ENCODE measurements around the gene GRIA1. TPM values are rescaled to one million over a fixed set of nuclear protein-coding genes. Genes with fewer than 3 reads are reported as not detected.

GRIA1 gene
- total RNA-seq, 2 donors from 2014 or later: 1.2 TPM; not detected in 1

GRCh38 chr5:153555420-153556114 lies 65.1 kb downstream of the GRIA1 start:
- Histone ChIP-seq H3K4me1 (ENCODE audit: control insufficient read depth, insufficient read depth, low read length) (no peaks in the 10 kb centered on the region), H3K27me3 (ENCODE audit: control insufficient read depth, insufficient read depth, low read length, poor library complexity, severe bottlenecking) (no peaks in the 10 kb centered on the region), H3K36me3 (ENCODE audit: control insufficient read depth, insufficient read depth, low read length) (no peaks in the 10 kb centered on the region), H3K9me3 (ENCODE audit: control insufficient read depth, low read length) (peaks cover 3% of the 10 kb centered on the region), H3K9ac (ENCODE audit: extremely low read depth, low read length, poor library complexity, severe bottlenecking) (no peak overlapping the region), H3K27ac (ENCODE audit: low read depth, low read length) (no peak overlapping the region), H3K4me3 (ENCODE audit: low read length) (no peak overlapping the region)
- H3K36me3 Mint-ChIP-seq (ENCODE audit: low read depth): no peaks in the 10 kb centered on the region
- no peak for TF ChIP-seq CTCF (conservative IDR thresholded peaks at IDR 0.05)
- WGBS, 2 experiments (ENCODE audit: insufficient coverage in 1 of 2, insufficient read length in 1 of 2): 93 to 96% methylated on average over 5 to 6 of the region's 6 CpGs
- no peak overlapping the region for H3K27ac Mint-ChIP-seq
- no peaks in the 10 kb centered on the region for H3K9me3 Mint-ChIP-seq
- H3K27me3 Mint-ChIP-seq (ENCODE audit: insufficient read depth): no peaks in the 10 kb centered on the region
- peaks cover 8% of the 10 kb centered on the region for H3K4me1 Mint-ChIP-seq
- no peak for DNase-seq
- H3K4me3 Mint-ChIP-seq: no peak overlapping the region

- no peak overlapping the region for H3K4me3 Mint-ChIP-seq
- no peak overlapping the region for H3K27ac ChIP-seq (ENCODE audit: low read depth, low read length)
- WGBS, 2 experiments (ENCODE audit: insufficient coverage in 1 of 2, insufficient read length in 1 of 2): 92 to 95% methylated on average over 2 to 3 of the region's 3 CpGs
Observed at GRCh38 chr5:153558957-153559356, 68.5 kb downstream of the GRIA1 start.

DNA sequence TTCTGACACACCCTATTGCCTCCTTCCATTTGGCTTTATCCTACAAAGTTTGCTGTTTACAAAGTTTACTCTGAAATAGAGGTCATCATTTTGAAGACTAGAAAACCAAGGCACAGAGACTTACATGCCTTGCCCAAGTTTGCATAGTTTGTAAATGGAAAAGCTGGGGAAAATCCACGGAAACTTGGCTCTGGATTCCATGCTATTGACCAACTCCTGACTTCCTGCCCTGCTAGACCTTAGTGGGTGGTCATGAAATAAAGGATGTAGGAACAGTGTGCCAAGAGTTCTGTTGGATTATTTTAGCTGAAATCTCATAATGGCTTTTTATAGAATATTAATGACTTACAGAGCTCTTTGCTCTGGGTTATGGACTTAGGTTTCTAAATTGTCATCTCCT lies 69.5 kb downstream of the GRIA1 start:
- H3K4me3 Mint-ChIP-seq: no peak overlapping the region
- H3K9me3 Mint-ChIP-seq: no peaks in the 10 kb centered on the region
- DNase-seq: no peak
- H3K27ac ChIP-seq (ENCODE audit: low read depth, low read length): no peak overlapping the region
- H3K36me3 ChIP-seq (ENCODE audit: control insufficient read depth, insufficient read depth, low read length): no peaks in the 10 kb centered on the region
- H3K4me1 Mint-ChIP-seq: peaks cover 2% of the 10 kb centered on the region
- WGBS, 2 experiments (ENCODE audit: insufficient coverage in 1 of 2, insufficient read length in 1 of 2): 93 to 100% methylated on average over 1 of the region's 1 CpG
- H3K27me3 ChIP-seq (ENCODE audit: control insufficient read depth, insufficient read depth, low read length, poor library complexity, severe bottlenecking): no peaks in the 10 kb centered on the region
- no peak for TF ChIP-seq CTCF (conservative IDR thresholded peaks at IDR 0.05)
- no peaks in the 10 kb centered on the region for H3K27me3 Mint-ChIP-seq (ENCODE audit: insufficient read depth)
- H3K36me3 Mint-ChIP-seq (ENCODE audit: low read depth): no peaks in the 10 kb centered on the region
- H3K4me1 ChIP-seq (ENCODE audit: control insufficient read depth, insufficient read depth, low read length): no peaks in the 10 kb centered on the region
- H3K9ac ChIP-seq (ENCODE audit: extremely low read depth, low read length, poor library complexity, severe bottlenecking): no peak overlapping the region
- H3K27ac Mint-ChIP-seq: no peak overlapping the region
- H3K9me3 ChIP-seq (ENCODE audit: control insufficient read depth, low read length): peaks cover 3% of the 10 kb centered on the region
- H3K4me3 ChIP-seq (ENCODE audit: low read length): no peak overlapping the region

More at GRCh38 chr5:153558957-153559356, 68.5 kb downstream of the GRIA1 start:
- Mint-ChIP-seq H3K27ac (no peak overlapping the region), H3K4me1 (peaks cover 2% of the 10 kb centered on the region), H3K36me3 (ENCODE audit: low read depth) (no peaks in the 10 kb centered on the region), H3K9me3 (no peaks in the 10 kb centered on the region), H3K27me3 (ENCODE audit: insufficient read depth) (no peaks in the 10 kb centered on the region)
- DNase-seq: no peak
- no peak for TF ChIP-seq CTCF (conservative IDR thresholded peaks at IDR 0.05)
- Histone ChIP-seq H3K9me3 (ENCODE audit: control insufficient read depth, low read length) (peaks cover 3% of the 10 kb centered on the region), H3K36me3 (ENCODE audit: control insufficient read depth, insufficient read depth, low read length) (no peaks in the 10 kb centered on the region), H3K27me3 (ENCODE audit: control insufficient read depth, insufficient read depth, low read length, poor library complexity, severe bottlenecking) (no peaks in the 10 kb centered on the region), H3K9ac (ENCODE audit: extremely low read depth, low read length, poor library complexity, severe bottlenecking) (no peak overlapping the region), H3K4me3 (ENCODE audit: low read length) (no peak overlapping the region), H3K4me1 (ENCODE audit: control insufficient read depth, insufficient read depth, low read length) (no peaks in the 10 kb centered on the region)

Data from endodermal cell (in vitro differentiated cells).